Testis (tissue), 3 donors: ENCODE data around the gene PCDHB5. TPM values are rescaled to one million over a fixed set of nuclear protein-coding genes. Genes with fewer than 3 reads are reported as not detected.
"Not testable (repeated sequence)": the region's sequence is repeated elsewhere in the genome, so short reads cannot be mapped to it uniquely, and the experiment has no call there.

Source experiments
- DNase-seq: peaks from one replicate; pipeline ENCODE4 v3.0.0-alpha.2; 2019
- H3K27ac ChIP-seq, 2 donors: fragments of 200-600 bp; sonication (generic); one replicate each; pipeline ENCODE4 v1.5.1; 2019
- H3K27me3 ChIP-seq: fragments of 200-600 bp; sonication (generic); one replicate; pipeline ENCODE4 v1.5.1; 2019
- H3K36me3 ChIP-seq: fragments of 200-600 bp; sonication (generic); one replicate; pipeline ENCODE4 v1.5.1; 2017; ENCODE audit warnings: low read depth; ENCODE audit errors: missing control alignments
- H3K4me1 ChIP-seq: fragments of 200-600 bp; sonication (generic); one replicate; pipeline ENCODE4 v1.5.1; 2019
- H3K4me3 ChIP-seq, 2 donors: fragments of 200-600 bp; sonication (generic); one replicate each; pipeline ENCODE4 v1.5.1; 2017 to 2019
- H3K9me3 ChIP-seq: fragments of 200-600 bp; sonication (generic); one replicate; pipeline ENCODE4 v1.5.1; 2017
- CTCF ChIP-seq, 3 experiments: fragments of 450-650 bp in 2 of 3; fragments of 200-600 bp in 1 of 3; sonication (generic) in 1 of 3; IDR thresholded peaks; one replicate each; pipeline ENCODE4 v1.5.1; 2016 to 2019; ENCODE audit warnings: antibody characterized with exemption in 3 of 3, mild to moderate bottlenecking in 2 of 3, moderate library complexity in 1 of 3
- POLR2A ChIP-seq: fragments of 450-650 bp; IDR thresholded peaks from one replicate; pipeline ENCODE4 v1.6.1; 2017; ENCODE audit warnings: antibody characterized with exemption, mild to moderate bottlenecking, moderate library complexity
- WGBS, 2 donors: methylation state at CpG; one replicate each; pipeline ENCODE4 v1.1.5; 2018; 5-methylcytosine and 5-hydroxymethylcytosine counted together
- intact Hi-C: fragments of 100-400 bp; cut with DNase I; formaldehyde crosslinking; loops from one replicate; pipeline ENCODE4 v1.15.1; 2023; ENCODE audit warnings: low total_unique reads
- polyA plus RNA-seq: library from polyadenylated mRNA; stranded (reverse); fragments of 350-450 nt; fragmentation: Illumina TruSeq; extraction: RNeasy Lipid Tissue Mini Kit (QIAGEN cat#74804); gene quantifications from one replicate; pipeline ENCODE4 v1.2.3, GENCODE V29; 2014; ENCODE audit warnings: low read depth, low replicate concordance; ENCODE audit not compliant: insufficient read depth
- total RNA-seq, 2 donors: library from RNA; depleted of rRNA; stranded (reverse); fragments of >200 nt; gene quantifications; one replicate each; pipeline ENCODE4 v1.2.3, GENCODE V29; 2016

PCDHB5 gene
- total and polyA plus RNA-seq, 3 donors from 2014 or later: 5.5 to 11.7 (median 10.5) TPM

- no peaks in the 10 kb centered on the region for H3K4me1 ChIP-seq
- no peak overlapping the region for H3K27ac ChIP-seq
- no peaks in the 10 kb centered on the region for H3K36me3 ChIP-seq
- TF ChIP-seq CTCF (IDR thresholded peaks at IDR 0.05): no peak
- TF ChIP-seq POLR2A: no peak
- no peaks in the 10 kb centered on the region for H3K27me3 ChIP-seq
- H3K9me3 ChIP-seq: no peaks in the 10 kb centered on the region
- intact Hi-C loops: no loop called here
- WGBS, 2 donors: 57 to 63% methylated on average over 1 of the region's 1 CpG
- DNase-seq: no peak
- no peak overlapping the region for H3K4me3 ChIP-seq
Measured at GRCh38 chr5:141175933-141176332, 40.9 kb downstream of the PCDHB5 start.

GRCh38 chr5:141177577-141178191 lies 42.7 kb downstream of the PCDHB5 start, which contains the start of gene PCDHB8:
Gene PCDHB8 (plus strand): TSS chr5:141177790. CDS start chr5:141178035, 245 bp downstream.
- H3K4me1 ChIP-seq, intact Hi-C loops, H3K27me3 ChIP-seq, H3K4me3 ChIP-seq, H3K36me3 ChIP-seq, H3K9me3 ChIP-seq, H3K27ac ChIP-seq: not testable (repeated sequence)
- 19 to 26% methylated on average over 14 to 15 of the region's 18 CpGs for WGBS, 2 donors
- TF ChIP-seq CTCF (IDR thresholded peaks at IDR 0.05): peak in 1 of 3 experiments; percentile 20
- peak; percentile 78 for DNase-seq

- DNase-seq, H3K27ac ChIP-seq, H3K9me3 ChIP-seq, H3K27me3 ChIP-seq, H3K4me1 ChIP-seq, H3K4me3 ChIP-seq, H3K36me3 ChIP-seq, intact Hi-C loops: not testable (repeated sequence)
- 32 to 52% methylated on average over 28 to 37 of the region's 39 CpGs for WGBS, 2 donors
Measured at GRCh38 chr5:141179371-141179770, 44.4 kb downstream of the PCDHB5 start.

- 20 to 34% methylated on average over 15 to 22 of the region's 32 CpGs for WGBS, 2 donors
- H3K9me3 ChIP-seq, H3K27ac ChIP-seq, H3K36me3 ChIP-seq, H3K4me1 ChIP-seq, H3K27me3 ChIP-seq, H3K4me3 ChIP-seq, DNase-seq, intact Hi-C loops: not testable (repeated sequence)
Measured at GRCh38 chr5:141179876-141180275, 44.9 kb downstream of the PCDHB5 start.

GRCh38 chr5:141180313-141180712 lies 45.3 kb downstream of the PCDHB5 start:
- Histone ChIP-seq H3K36me3 (no peaks in the 10 kb centered on the region), H3K9me3 (no peaks in the 10 kb centered on the region), H3K4me3 (no peak overlapping the region), H3K4me1 (no peaks in the 10 kb centered on the region), H3K27me3 (no peaks in the 10 kb centered on the region), H3K27ac (no peak overlapping the region)
- 37 to 69% methylated on average over 1 of the region's 1 CpG for WGBS, 2 donors
- intact Hi-C loops: no loop called here
- TF ChIP-seq POLR2A (no peak), CTCF (IDR thresholded peaks at IDR 0.05) (no peak)
- DNase-seq: no peak

- DNase-seq: peak; percentile 84
- H3K9me3 ChIP-seq: no peaks in the 10 kb centered on the region
- no peak within 1 kb of the TSS for H3K27ac ChIP-seq
- TF ChIP-seq POLR2A (no peak), CTCF (IDR thresholded peaks at IDR 0.05) (peak; percentile 40 to 49 (median 46))
- intact Hi-C loops: no loop called here
- peak within 1 kb of the TSS; percentile 16 to 45 for H3K4me3 ChIP-seq
- 11 to 13% methylated on average over 13 of the region's 13 CpGs for WGBS, 2 donors
- H3K27me3 ChIP-seq: no peaks in the 10 kb centered on the region
- H3K36me3 ChIP-seq: no peaks in the 10 kb centered on the region
- H3K4me1 ChIP-seq: no peaks in the 10 kb centered on the region
Measured at GRCh38 chr5:141182248-141182647, 47.2 kb downstream of the PCDHB5 start, which contains the start of gene PCDHB16. Gene PCDHB16 (plus strand): TSS chr5:141182387. CDS start chr5:141182560, 173 bp downstream.

- H3K27ac ChIP-seq, H3K36me3 ChIP-seq, intact Hi-C loops, H3K9me3 ChIP-seq, H3K4me1 ChIP-seq, H3K4me3 ChIP-seq, H3K27me3 ChIP-seq, DNase-seq: not testable (repeated sequence)
- 28 to 35% methylated on average over 11 to 24 of the region's 69 CpGs for WGBS, 2 donors
Measured at GRCh38 chr5:141184117-141184855, 49.3 kb downstream of the PCDHB5 start.
